T47D (cell line): ENCODE measurements around the gene MEGF11.

Experiments
- DNase-seq, 2 experiments: peaks; one replicate each; pipeline versions ENCODE4 v3.0.0 to v3.0.0-alpha.2; 2011 to 2012; ENCODE audit warnings: low read depth in 1 of 2, low spot score in 1 of 2
- JUND ChIP-seq: IDR thresholded peaks from 2 replicates; pipeline ENCODE4 v1.6.1; 2012; ENCODE audit warnings: low read depth
- in situ Hi-C: cut with HindIII; loops from 2 replicates; pipeline ENCODE4 v1.10.0; 2016; ENCODE audit warnings: low sequenced_read_pairs, low pct_unique_long_range_greater_than_20kb

MEGF11 gene

DNA sequence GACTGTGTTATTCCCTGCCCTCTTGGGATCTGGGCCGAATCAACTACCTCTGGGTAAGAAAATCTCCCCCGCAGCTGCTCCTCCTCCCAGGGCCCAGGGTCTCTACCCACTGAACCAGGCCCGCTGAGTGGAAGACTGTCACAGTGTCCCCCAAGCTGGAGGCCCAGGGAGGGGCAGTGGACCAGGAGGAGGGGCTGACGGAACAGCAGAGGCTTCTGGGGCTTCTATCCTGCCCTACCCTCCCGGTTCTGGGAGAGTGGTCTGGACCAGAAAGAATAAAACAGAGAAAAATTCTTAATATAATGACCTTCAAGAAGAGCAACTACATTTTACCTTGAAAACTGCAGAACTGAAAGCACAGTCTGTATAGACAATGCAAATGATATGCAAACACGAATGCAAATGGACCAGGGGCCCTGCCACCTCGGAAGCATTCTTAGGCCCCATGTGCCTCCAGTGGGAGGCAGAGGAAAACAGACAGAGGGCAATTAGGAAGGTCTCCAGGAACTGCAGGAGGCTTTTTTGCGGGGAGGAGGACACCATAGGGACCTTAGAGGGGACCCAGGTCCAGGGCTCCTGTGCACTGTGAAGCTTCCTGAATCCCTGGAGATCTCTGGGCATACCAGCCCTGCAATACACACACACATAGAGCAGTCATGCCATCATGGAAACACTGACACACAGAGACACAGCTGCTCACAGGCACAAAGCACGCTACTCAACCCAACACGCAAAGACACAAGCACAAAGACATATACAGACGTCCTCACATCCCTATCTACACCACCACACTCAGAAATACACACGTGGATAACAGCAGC is 12.3 kb downstream of the MEGF11 start:
- in situ Hi-C loops = no loop called here
- no peak for DNase-seq
- no peak for TF ChIP-seq JUND

DNA sequence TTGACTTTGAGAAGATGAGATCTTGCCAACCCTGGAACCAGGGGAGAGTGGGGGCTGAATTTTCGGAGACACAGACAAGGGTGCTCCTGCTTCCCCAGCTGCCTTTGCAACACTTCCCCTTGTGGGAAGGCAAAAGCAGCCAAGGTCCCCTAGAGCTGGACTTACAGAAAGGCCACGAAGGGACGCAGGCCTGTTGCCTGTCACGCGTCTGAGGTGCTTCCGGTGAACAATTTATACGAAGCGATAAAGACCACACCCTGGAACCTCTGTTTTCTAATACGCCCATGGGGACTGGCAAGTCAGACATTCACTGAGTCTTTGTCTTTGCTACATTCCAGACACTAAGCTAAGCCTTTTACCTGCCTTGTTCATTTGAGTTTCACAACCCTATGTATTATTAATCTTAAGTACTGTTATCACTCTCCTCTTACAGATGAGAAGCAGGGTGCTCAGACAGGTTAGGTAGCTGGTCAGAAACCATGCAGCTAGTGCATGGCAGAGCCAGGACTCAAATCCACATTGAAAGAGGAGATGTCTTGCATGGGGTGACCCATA is 13.2 kb downstream of the MEGF11 start:
- in situ Hi-C loops = no loop called here
- no peak for TF ChIP-seq JUND
- DNase-seq = no peak

DNA sequence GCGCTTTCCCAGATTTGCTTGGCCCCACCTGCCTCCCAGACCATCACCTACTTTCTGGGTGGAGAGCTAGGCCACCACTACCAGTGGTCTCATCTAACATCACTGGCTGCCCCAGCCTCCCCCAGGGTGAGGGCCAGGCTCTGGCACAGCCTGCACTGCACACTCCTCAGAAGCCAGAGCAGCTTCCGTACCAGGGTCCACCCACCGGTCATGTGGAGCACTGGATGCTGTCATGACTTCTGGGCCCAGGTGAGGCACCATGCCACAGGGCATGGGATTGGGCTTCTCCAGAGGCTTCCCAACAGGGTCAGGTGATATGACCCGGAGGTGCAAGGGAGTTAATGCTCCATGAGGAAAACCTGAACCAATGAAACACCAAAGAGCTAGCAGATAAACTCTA is 14.0 kb downstream of the MEGF11 start:
- in situ Hi-C loops = no loop called here
- no peak for TF ChIP-seq JUND
- no peak for DNase-seq

DNA sequence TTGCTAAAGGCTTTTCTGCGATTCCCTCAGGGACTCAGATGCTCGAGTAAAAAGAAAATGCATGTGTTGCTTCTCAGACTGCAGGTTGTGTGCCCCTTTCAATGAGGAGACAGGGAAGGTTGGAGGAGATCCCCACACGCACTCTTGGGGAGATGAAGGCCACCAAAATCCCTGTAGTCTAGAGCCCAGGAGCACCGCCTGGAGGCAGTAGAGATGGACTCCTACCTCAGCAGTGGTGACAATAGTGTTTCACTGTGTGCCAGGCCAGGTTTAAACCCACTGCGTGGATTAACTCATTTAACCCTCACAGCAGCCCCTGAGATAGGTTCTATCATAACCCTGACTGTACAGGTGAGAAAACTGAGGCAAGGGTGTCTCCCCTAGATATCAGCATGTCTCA is 15.2 kb downstream of the MEGF11 start:
- no peak for TF ChIP-seq JUND
- no peak for DNase-seq
- in situ Hi-C loops = no loop called here

DNA sequence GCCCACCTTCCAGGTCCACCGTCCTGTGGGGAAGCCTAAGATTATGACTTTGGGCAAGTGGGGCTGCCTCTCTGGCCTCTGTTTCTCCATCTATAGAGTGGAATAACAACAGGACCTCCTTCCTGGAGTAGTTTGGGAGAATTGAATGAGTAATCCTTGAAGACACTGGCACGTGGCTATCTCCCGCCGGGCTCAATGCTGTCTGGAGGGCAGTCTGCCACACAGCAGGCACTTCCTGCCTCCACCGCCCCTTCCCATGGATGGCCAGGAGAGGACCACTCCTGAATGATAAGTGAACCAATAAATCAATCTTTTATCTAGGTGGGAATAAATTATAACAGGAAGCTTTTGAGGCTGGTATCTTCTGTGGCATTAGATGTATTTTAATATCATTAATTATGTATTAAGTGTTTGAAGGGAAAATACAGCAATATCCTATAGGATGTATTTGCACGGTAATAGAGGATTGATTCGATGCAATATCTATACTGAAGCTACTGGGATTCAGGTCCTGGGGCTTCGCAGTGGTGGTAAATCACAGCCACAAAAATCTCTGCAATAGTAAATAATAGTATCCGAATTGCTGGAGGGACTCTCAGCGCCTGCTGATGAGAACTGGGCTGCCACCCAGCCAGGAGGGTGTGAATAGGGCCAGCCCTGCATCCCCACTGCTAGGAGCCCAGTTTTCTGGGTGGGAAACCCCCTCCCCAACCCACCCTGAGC is 15.9 kb downstream of the MEGF11 start:
- in situ Hi-C loops = no loop called here
- DNase-seq = no peak
- no peak for TF ChIP-seq JUND

DNA sequence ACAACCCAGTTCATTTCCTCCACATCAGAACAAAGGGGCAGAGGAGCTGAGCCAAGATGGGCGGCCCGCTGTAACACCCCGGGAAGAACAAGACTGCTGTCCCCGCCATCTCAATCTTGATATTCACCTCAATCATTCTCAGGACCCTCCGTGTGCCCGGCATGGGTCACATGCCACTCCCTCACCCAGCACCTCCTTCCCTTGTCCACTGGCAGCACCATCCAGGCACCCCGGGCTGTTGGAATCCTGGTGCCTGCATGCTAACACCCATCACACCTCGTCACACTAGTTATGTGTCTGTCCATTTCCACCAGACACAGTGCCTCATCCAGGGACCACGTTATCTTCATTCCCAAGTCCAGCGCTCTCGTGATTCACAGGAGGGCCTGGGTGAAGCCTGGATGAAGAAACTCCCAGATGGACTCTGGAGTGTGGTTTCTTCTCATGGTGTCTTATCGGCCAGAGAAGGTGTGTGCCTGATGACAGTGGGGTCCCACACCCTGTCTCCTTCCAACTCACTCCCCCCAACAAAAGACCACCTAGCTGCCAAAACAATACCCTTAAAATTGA is 16.7 kb downstream of the MEGF11 start:
- TF ChIP-seq JUND = no peak
- DNase-seq = no peak

DNA sequence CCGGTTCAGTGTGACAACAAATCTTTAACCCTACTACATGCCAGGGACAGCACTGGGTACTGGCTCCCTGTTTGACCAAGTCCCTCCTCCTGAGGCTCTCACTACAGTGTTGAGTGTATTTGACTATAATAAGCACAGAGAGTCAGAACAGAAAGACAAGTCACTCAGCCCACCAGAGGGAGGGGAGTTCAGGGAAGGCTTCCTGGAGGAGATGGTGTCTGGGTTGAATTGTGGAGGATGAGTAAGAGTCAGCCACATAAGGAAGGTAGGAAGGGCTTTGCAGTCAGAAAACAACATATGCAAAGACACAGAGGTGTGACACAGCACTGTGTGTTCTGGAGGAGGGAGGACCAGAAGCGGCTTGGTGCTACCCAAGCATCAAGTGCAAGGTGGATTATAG is 17.7 kb downstream of the MEGF11 start:
- no peak for DNase-seq
- TF ChIP-seq JUND = no peak
- in situ Hi-C loops = no loop called here

More for the DNA sequence above, 16.7 kb downstream of the MEGF11 start:
- in situ Hi-C loops = no loop called here

DNA sequence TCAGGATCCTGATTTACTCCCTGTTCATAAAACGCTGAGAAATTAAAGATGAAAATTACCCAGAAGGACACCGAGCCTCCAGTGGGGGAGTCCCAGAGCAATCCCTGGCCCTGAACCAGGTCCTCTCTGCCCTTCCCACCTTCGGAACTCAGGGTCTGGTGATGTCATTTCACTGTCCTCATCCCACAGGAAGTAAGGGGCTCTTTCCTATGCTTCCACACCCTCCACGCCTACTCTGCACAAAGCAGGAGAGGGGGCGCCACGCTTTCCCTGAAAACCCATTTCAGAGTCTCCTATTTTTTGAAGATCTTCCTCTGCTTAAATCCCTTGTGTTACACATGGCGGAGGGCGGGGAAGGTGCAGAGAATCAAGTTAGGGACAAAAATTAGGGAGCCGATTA is 18.8 kb downstream of the MEGF11 start:
- no peak for DNase-seq
- in situ Hi-C loops = no loop called here
- TF ChIP-seq JUND = no peak

DNA sequence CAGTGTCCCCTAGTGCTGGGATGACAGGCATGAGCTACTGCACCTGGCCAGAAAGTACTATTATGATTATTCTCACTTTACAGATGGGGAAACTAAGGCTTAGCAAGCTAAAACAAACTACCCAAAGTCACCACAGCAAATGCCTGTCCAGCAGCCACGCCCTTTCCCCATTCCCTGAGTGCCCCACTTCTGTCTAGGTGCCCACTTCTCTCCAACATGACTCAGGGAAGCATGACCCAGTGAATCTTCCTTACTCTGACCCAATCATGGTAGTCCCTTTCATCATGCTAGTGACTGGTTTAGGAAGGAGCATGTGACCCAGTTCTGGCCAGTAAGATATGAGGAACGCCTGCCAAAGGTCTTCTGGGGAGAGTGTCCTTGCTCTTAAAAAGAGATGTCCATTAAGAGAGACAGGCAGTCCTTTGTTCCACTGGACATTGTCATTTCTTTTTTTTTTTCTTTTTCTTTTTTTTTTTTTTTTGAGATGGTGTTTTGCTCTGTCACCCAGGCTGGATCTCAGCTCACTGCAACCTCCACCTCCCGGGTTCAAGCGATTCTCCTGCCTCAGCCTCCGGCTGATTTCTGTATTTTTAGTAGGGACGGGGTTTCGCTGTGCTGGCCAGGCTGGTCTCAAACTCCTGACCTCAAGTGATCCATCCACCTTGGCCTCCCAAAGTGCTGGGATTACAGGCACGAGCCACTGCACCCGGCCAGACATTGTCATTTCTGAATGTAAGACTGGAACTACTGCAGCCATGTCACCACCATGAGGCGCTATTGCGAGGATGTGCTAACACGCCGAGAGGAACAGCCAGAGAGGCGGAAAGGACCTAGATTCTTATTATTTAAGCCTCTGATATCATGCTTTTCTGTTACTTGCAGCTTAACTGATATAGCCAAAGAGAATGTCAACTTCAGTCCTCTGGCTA is 19.8 kb downstream of the MEGF11 start:
- in situ Hi-C loops = no loop called here
- no peak for TF ChIP-seq JUND
- peak in 1 of 2 experiments; percentile 7 for DNase-seq

DNA sequence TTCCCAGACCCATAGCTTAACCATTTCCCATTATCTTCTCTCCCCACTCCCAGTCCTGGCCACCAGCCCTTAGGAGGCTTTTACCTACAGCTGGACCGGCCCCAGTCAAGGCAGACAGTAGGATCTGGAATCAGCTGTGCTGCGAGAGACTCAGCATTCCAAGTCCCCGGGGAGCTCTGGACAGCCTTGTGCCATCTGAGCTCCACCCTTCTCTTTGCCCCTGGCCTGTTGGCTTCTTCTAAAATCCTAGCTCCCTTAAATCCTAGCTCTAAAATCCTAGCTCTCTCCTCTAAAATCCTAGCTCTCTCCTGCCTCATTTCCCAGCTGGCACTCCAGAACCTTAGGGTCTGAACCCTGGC is 21.3 kb downstream of the MEGF11 start:
- in situ Hi-C loops = no loop called here
- no peak for DNase-seq
- no peak for TF ChIP-seq JUND

DNA sequence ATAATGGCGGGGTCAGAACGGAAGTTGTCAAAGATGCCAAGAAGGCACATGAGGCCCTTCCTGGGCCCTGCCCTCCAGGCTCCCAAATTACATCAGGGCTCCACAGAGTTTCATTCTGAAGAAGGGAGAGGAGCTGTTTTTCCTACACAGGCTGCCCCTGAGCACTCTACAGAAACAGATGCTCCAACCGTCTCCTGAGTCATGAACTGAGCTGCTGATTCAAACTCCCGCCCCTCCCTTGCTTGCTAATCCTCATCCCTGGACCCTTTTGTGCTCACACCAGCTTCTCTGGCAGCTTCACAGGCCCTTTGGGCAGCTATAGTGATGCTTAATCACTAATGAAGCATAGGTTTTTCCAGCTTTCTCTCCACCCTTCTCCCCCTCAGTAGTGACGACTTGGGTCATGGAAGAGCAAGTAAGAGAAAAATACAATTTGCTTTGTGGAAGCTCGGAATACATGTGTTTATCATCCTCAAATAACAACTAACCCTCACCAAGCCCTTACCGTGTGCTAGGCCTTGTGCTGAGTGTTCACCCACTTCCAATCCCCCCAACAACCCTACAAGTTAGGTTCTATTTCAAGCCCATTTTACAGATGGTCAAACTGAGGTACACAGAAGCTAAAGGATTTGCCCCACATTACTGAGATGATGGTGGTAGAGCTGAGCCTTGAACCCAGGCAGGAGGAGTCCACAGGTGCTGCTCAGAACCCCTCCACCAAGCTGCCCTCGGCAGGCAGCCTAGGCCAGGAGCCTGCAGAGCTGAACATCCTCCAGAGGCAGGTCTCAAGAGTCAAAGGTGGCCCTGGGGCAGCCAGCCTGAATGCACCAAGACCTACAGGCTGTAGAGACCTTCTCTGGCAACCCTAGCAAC is 21.9 kb downstream of the MEGF11 start:
- in situ Hi-C loops = no loop called here
- no peak for TF ChIP-seq JUND
- DNase-seq = no peak
